Adrenal gland (tissue), 12 donors: ENCODE results near the gene TMEM259. TPM values are rescaled to one million over a fixed set of nuclear protein-coding genes. Genes with fewer than 3 reads are reported as not detected.
A peak's percentile ranks its signal among the peaks of the same experiment; 100 is the strongest.

Experiments
- DNase-seq, 7 donors: peaks; one replicate each; pipeline ENCODE4 v3.0.0-alpha.2; 2019 to 2020
- H3K27ac ChIP-seq, 5 donors: fragments of 200-600 bp; sonication (generic) in 4 of 5; 1 replicate in 3 of 5; 2 replicates in 2 of 5; pipeline versions ENCODE4 v1.5.1 to v1.8.0; 2016 to 2020; ENCODE audit warnings: mild to moderate bottlenecking in 1 of 5
- H3K27me3 ChIP-seq: fragments of 200-600 bp; 2 replicates; pipeline ENCODE4 v1.8.0; 2021
- H3K36me3 ChIP-seq, 2 donors: fragments of 200-600 bp; replicated peaks in 1 of 2; 1 replicate in 1 of 2; 2 replicates in 1 of 2; pipeline versions ENCODE4 v1.5.1 to v1.8.0; 2018 to 2022
- H3K4me1 ChIP-seq, 2 donors: fragments of 200-600 bp; replicated peaks in 1 of 2; 1 replicate in 1 of 2; 2 replicates in 1 of 2; pipeline versions ENCODE4 v1.5.1 to v1.8.0; 2018 to 2021
- H3K4me3 ChIP-seq, 4 donors: fragments of 200-600 bp; sonication (generic) in 3 of 4; one replicate each; pipeline ENCODE4 v1.5.1; 2016 to 2018
- H3K9me3 ChIP-seq, 3 donors: fragments of 200-600 bp; sonication (generic) in 1 of 3; replicated peaks in 1 of 3; 1 replicate in 2 of 3; 2 replicates in 1 of 3; pipeline versions ENCODE4 v1.5.1 to v1.8.0; 2016 to 2021
- CTCF ChIP-seq, 6 experiments: fragments of 450-650 bp in 4 of 6; fragments of 200-600 bp in 2 of 6; sonication (generic) in 1 of 6; IDR thresholded peaks; 1 replicate in 5 of 6; 2 replicates in 1 of 6; pipeline versions ENCODE4 v1.5.1 to v1.8.0; 2016 to 2021; ENCODE audit warnings: antibody characterized with exemption in 6 of 6, mild to moderate bottlenecking in 2 of 6, moderate library complexity in 1 of 6
- POLR2A ChIP-seq, 2 donors: fragments of 450-650 bp; IDR thresholded peaks; one replicate each; pipeline ENCODE4 v1.6.1; 2017; ENCODE audit warnings: antibody characterized with exemption in 2 of 2, mild to moderate bottlenecking in 2 of 2, moderate library complexity in 1 of 2
- WGBS, 4 donors: extraction: QIAGEN DNeasy Blood & Tissue Kit in 2 of 4; methylation state at CpG; one replicate each; pipeline versions ENCODE4 v1.1.5 to v1.1.7; 2013 to 2017; 5-methylcytosine and 5-hydroxymethylcytosine counted together
- intact Hi-C, 2 donors: fragments of 100-400 bp; cut with DNase I; formaldehyde crosslinking; loops; one replicate each; pipeline versions ENCODE4 v1.14.1 to v1.15.0; 2022 to 2023
- polyA plus RNA-seq, 3 donors: library from polyadenylated mRNA; stranded (reverse); fragments of 200-250 nt in 2 of 3; fragments of 350-450 nt in 1 of 3; fragmentation: Illumina TruSeq in 1 of 3; extraction: RNeasy Lipid Tissue Mini Kit (QIAGEN cat#74804) in 1 of 3; gene quantifications; one replicate each; pipeline ENCODE4 v1.2.3, GENCODE V29; 2013 to 2014
- total RNA-seq, 9 donors: library from RNA; depleted of rRNA in 4 of 9; stranded (reverse); fragments of >200 nt in 4 of 9; fragments of 120-200 nt in 1 of 9; fragmentation: NEBNext Ultra II Directional in 1 of 9; extraction: Animal tissue kit (Norgen Biotek cat#: 25700) in 1 of 9; gene quantifications; one replicate each; pipeline versions ENCODE4 v1.1.0 to v1.2.4, GENCODE V29; 2013 to 2023
- donor health status: healthy with polysubstance abuse.
- donor health status: Bipolar disorder and iron deficiency.
- donor health status: DM: yes; HTN: yes; CAD: no.
- donor health status: DM: no; HTN: no; CAD: no.
- donor health status: DM: no; HTN: no; CAD: no.
- donor health status: DM: yes; HTN: yes; CAD: no.

Gene TMEM259
- total and polyA plus RNA-seq, 12 donors = 79.4 to 743 (median 202) TPM

- WGBS, 4 donors = 83 to 92% (median 89%) methylated on average over 7 to 15 of the region's 15 CpGs
- peak in 1 of 7 donors; percentile 13 for DNase-seq
- H3K36me3 ChIP-seq = peaks cover 0 to 18% of the 10 kb centered on the region in 2 donors
- no peak overlapping the region for H3K4me3 ChIP-seq
- intact Hi-C loops = no loop called here
- H3K9me3 ChIP-seq = no peaks in the 10 kb centered on the region
- no peak overlapping the region for H3K27ac ChIP-seq
- peaks cover 20 to 38% of the 10 kb centered on the region in 2 donors for H3K4me1 ChIP-seq
- H3K27me3 ChIP-seq = no peaks in the 10 kb centered on the region
- TF ChIP-seq CTCF (IDR thresholded peaks at IDR 0.05) (no peak), POLR2A (IDR thresholded peaks at IDR 0.05) (no peak)
These were observed 32.4 kb downstream of the TMEM259 start for GRCh38 chr19:988510-988909.

- whole genome bisulfite sequencing, 4 donors = 73 to 81% methylated on average over 14 of the region's 14 CpGs; no CpG with 5 or more reads in 2 of the 4 donors
- Histone ChIP-seq H3K4me1 (peaks cover 20 to 42% of the 10 kb centered on the region in 2 donors), H3K36me3 (peaks cover 0 to 18% of the 10 kb centered on the region in 2 donors), H3K27ac (no peak overlapping the region), H3K9me3 (no peaks in the 10 kb centered on the region), H3K27me3 (no peaks in the 10 kb centered on the region), H3K4me3 (no peak overlapping the region)
- intact Hi-C loops = no loop called here
- TF ChIP-seq CTCF (IDR thresholded peaks at IDR 0.05) (no peak), POLR2A (IDR thresholded peaks at IDR 0.05) (no peak)
- no peak for DNase-seq
These were observed 32.8 kb downstream of the TMEM259 start for GRCh38 chr19:988081-988480.

- peaks cover 20 to 40% of the 10 kb centered on the region in 2 donors for H3K4me1 ChIP-seq
- intact Hi-C loops = no loop called here
- no peak for DNase-seq
- peaks cover 0 to 18% of the 10 kb centered on the region in 2 donors for H3K36me3 ChIP-seq
- no peak overlapping the region for H3K4me3 ChIP-seq
- no peaks in the 10 kb centered on the region for H3K27me3 ChIP-seq
- no peak for TF ChIP-seq CTCF (IDR thresholded peaks at IDR 0.05)
- 91 to 95% (median 92%) methylated on average over 10 to 14 of the region's 14 CpGs; no CpG with 5 or more reads in 1 of the 4 donors for WGBS, 4 donors
- no peaks in the 10 kb centered on the region for H3K9me3 ChIP-seq
- no peak overlapping the region for H3K27ac ChIP-seq
These were observed 34.8 kb downstream of the TMEM259 start for GRCh38 chr19:986083-986482.

GRCh38 chr19:984165-984967 lies 36.6 kb downstream of the TMEM259 start, which contains the start of gene WDR18:
TSS of gene WDR18 (plus strand) at chr19:984345. CDS start at chr19:984354, 9 bp downstream.
- intact Hi-C loops = loop anchor here (5.0 kb wide), 2 partner anchors 62 to 117 kb away; no protein-coding TSS in a partner anchor

More at GRCh38 chr19:984165-984967, 36.6 kb downstream of the TMEM259 start, which contains the start of gene WDR18:
- H3K27me3 ChIP-seq = no peaks in the 10 kb centered on the region
- peaks cover 0 to 18% of the 10 kb centered on the region in 2 donors for H3K36me3 ChIP-seq
- peak; percentile 92 to 96 (median 94) for DNase-seq
- TF ChIP-seq POLR2A (IDR thresholded peaks at IDR 0.05) = peak; percentile 61 to 76
- TF ChIP-seq CTCF (IDR thresholded peaks at IDR 0.05) = peak in 4 of 6 experiments; percentile 21 to 41 (median 27)
- peak within 1 kb of the TSS; percentile 48 to 93 (median 81) for H3K27ac ChIP-seq
- peak within 1 kb of the TSS; percentile 48 to 99 (median 83) for H3K4me3 ChIP-seq
- 0 to 1% (median 1%) methylated on average over 19 to 78 of the region's 78 CpGs for WGBS, 4 donors
- peaks cover 5 to 26% of the 10 kb centered on the region in 2 donors for H3K4me1 ChIP-seq
- H3K9me3 ChIP-seq = no peaks in the 10 kb centered on the region
